ENCODE results near the gene AKR7A3.

The AKR7A3 gene
- 0 to 1.5 (median 0.40) reads per million in 17 experiments for total RNA-seq

- peak; percentile 67 to 91 (median 78) for DNase-seq
Measured at GRCh38 chr1:19288324-19289241, at the start of gene AKR7A3. Gene AKR7A3 (minus strand): TSS chr1:19288770. CDS start chr1:19288709, 61 bp downstream.

GRCh38 chr1:19338323-19338762 lies 49.8 kb upstream of the AKR7A3 start:
- no peak for DNase-seq

DNA sequence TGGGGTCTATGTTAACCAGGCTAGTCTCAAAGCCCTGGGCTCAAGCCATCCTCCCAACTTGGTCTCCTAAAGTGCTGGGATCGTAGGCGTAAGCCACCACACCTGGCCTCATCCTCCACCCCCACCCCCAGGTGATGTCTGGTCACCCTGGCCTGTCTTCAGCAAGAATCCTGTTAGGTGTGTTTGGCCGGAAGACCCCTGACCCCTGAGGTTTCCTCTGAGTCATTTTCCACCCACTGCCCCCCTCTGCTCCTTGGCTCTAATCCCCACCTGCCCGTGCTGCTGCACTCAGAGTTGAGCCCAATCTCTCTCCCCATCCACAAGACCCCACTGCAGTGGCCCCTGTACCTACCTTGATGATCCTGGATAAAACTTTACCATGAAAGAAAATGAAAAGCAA lies 48.7 kb upstream of the AKR7A3 start:
- no peak for DNase-seq

- DNase-seq = no peak
Measured at GRCh38 chr1:19336543-19336942, 48.0 kb upstream of the AKR7A3 start.

DNA sequence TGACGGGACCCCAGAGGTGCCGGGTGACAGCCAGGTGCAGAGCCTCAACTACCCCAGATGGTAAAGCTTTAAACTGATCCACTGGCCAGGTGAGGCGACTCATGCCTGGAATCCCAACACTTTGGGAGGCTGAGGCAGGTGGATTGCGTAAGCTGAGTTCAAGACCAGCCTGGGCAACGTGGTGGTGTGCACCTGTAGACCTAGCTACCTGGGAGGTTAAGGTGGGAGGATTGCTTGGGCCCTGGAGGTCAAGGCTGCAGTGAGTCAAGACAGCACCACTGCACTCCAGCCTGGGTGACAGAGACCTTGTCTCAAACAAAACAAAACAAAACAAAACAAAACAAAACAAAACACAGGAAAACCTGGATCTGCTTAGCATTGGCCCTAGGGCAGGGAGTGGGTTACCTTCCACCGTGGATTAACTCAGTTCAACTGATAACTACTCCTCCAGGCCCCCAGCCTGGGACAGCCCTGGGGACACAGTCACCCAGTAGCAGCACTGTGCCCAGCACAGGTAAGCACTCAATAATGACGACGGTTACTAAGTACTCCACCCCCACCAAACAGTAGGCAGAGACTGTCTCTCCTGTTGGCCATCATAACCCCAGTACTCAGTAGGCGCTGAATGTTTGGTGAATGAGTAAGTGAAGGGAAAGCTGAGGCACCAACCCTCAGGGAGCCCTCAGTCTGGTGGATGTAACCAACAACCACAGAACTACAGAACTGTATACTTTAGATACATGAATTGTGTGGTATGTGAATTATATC lies 45.2 kb upstream of the AKR7A3 start:
- no peak for DNase-seq

- DNase-seq = no peak
Measured at GRCh38 chr1:19332832-19333231, 44.3 kb upstream of the AKR7A3 start.

DNA sequence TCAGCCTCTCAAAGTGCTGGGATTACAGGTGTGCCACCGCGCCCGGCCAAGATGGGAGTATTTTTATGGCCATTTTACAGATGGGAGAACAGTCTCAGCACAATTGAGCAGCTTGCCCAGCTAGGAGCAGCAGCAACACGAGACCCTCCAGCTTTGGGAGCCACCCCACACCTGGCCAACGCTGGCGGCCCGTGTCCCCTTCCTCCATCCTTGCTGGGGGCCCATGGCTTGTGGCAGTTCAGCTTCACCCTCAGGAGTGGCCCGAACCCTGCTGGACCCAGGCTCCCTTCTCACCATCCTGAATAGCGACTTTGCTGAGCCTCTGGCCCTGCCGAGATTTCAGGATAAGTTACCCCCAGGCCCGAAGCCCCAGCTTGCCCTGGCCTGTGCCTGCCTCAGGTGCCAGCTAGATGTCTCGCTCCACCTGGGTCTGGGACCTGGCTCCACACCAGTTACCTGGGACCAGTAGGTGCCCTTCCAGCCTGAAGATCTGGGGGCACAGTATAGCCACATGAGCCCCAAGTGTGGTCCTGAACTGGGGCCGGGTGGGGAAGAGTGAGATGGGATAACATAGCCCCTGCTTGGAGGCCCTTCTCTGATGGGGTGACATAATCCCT lies 42.8 kb upstream of the AKR7A3 start:
- DNase-seq = no peak

DNA sequence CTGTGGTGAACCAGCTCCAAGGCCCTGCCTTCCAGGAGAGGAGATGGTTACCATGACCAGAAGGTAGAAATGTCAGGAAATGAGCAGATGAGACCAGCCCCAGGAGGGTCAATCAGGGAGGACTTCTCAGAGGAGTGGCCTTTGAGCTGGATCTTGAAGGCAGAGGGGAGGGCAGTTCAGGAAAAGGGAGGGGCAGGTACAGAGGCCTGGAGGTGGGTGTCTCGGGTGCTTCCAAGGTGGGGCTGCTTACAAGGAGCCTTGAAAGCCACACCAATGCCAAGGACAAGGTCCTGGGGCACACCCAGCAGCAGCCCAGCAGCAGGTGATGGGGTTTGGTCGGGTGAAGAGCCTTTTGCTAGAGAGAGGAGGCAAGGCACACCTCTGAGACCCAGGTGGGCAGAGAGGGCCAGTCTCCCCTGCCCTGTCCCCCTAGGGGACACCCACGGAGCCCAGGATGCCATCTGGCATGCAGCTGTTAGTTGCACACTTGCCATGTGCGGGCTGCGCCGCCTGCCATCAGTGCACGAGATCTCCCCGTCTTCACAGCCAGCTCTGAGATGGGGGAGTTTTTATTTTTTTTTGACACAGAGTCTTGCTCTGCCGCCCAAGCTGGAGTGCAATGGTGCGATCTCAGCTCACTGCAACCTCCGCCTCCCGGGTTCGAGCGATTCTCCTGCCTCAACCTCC lies 42.0 kb upstream of the AKR7A3 start:
- DNase-seq = no peak

DNA sequence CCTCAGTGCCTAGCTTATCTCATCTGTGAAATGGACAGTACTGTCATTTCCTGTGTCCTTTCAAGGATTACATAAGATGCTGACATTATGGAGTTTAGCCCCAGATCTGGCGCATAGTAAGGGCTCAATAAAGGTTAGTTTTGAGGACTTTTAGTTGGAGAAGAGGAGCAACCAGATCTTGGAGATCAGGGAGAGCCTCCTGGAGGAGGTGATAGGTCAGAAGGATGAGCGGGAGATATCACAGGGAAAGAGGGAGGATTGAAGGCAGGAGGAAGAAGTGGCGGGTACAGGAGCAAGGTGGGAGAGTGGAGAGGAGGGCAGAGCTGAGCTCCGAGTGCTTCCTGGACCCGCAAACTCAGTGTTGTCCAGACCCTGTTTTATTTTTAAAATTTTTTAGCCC lies 41.0 kb upstream of the AKR7A3 start:
- no peak for DNase-seq

DNA sequence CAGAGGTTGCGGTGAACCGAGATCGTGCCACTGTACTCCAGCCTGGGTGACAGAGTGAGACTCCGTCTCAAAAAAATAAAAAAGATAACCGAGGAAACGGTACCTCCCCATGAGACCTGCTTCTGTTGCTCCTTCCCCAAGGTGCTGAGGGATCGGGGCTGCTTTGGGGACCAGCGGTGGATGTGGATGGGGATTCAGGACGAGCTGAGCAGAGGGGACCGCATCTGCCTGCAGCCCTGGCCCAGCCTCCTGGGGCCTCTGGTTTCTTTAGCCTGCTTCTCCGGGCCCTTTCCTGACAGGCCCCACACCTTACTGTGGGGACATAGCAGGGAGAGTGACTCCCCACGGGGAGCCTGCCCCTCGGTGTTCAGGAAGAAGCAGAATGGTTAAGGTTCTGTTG lies 40.6 kb upstream of the AKR7A3 start:
- no peak for DNase-seq

GRCh38 chr1:19328486-19328885 lies 39.9 kb upstream of the AKR7A3 start:
- no peak for DNase-seq

GRCh38 chr1:19327736-19328135 lies 39.2 kb upstream of the AKR7A3 start:
- DNase-seq = no peak

DNA sequence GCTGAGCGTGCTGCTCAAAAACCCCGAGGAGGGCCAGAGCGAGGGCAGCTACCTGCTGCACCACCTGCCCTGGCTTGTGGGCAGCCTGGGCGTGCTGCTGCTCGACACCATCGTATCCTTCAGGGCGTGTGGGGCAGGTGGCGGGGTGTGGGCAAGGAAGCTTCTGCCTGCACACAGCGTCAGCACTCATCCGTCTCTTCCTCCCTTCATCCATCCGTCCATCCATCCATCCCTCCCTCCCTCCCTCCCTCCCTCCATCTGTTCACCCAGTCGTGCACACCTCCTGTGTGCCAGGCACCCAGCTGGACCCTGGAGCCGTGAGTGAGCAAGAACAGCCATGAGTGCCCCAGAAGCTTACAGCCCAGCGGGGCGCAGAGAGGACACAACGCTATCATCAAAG lies 38.7 kb upstream of the AKR7A3 start:
- no peak for DNase-seq

GRCh38 chr1:19326748-19327065 lies 38.1 kb upstream of the AKR7A3 start:
- DNase-seq = no peak

DNA sequence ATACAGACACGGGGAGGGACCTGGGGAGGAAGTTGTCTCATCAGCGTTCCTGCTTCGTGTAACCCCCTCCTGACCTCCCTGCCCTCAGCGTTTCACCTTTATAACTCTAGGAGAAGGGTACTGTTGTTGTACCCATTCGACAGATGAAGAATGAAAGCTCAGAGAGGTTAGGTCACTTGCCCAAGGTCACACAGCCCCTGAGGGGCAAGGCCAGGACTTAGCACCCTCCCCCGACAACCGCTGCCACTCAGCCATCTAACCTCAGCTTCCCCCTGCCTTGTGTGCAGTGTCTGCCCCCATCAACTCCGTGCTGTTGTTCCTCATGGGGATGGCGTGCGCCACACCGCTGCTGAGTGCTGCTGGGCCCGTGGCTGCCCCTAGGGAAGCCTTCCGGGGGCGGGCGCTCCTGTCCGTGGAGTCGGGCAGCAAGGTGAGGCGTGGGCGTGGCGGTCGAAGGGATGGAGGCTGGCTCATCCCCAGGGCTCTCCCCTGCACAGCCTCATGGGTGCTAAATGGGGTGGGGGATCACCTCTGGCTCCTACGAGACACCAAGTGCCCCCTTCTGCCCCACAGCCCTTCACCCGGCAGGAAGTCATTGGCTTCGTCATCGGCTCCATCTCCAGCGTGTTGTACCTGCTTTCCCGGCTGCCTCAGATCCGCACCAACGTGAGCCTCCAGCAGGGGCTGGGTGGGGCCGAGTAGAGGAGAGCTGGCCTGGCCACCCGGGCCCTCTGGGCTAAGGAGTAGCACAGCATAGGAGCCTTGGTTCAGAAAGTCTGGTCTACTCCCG lies 37.6 kb upstream of the AKR7A3 start:
- DNase-seq = no peak

DNA sequence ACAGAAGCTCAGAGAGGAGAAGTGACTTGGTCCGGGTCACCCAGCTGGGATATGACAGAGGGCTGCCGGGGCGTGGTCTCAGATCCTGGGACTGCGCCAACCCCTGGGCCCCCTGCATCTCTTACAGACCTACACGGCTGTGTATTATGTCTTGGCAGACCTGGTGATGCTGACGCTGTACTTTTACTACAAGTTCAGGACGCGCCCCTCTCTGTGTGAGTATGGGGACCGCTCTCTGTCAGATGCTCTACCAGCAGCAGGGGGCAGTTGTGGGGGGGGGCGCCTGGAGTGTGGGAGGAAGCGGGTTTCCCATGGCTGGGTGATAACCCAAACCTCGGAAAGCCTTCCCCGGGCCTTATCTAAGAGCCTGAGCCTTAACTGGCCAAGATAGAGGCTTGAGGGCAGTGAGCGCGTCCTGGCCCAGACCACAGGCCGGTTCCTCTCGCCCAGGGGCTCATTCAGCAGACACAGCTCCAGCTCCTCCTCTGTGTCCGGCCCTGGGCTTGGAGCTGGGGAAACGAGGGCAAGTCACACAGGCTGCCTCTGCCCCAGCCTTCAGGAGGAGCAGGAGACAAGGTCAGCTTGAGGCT lies 36.9 kb upstream of the AKR7A3 start:
- no peak for DNase-seq

DNA sequence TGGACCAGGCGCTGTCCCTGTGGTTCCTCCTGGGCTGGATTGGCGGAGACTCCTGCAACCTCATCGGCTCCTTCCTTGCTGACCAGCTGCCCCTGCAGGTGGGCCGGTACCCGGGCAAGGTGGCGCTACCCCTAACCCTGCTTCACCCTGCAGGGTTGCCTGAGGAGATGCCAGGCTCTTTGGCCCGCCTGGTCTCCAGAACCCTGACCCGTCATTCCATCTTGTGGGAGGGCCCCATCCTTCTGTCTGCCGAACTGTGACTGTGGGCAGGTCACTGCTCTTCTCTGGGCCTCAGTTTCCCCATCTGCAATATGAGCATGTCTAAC lies 36.1 kb upstream of the AKR7A3 start:
- peak in 1 of 4 experiments; percentile 1 for DNase-seq

DNA sequence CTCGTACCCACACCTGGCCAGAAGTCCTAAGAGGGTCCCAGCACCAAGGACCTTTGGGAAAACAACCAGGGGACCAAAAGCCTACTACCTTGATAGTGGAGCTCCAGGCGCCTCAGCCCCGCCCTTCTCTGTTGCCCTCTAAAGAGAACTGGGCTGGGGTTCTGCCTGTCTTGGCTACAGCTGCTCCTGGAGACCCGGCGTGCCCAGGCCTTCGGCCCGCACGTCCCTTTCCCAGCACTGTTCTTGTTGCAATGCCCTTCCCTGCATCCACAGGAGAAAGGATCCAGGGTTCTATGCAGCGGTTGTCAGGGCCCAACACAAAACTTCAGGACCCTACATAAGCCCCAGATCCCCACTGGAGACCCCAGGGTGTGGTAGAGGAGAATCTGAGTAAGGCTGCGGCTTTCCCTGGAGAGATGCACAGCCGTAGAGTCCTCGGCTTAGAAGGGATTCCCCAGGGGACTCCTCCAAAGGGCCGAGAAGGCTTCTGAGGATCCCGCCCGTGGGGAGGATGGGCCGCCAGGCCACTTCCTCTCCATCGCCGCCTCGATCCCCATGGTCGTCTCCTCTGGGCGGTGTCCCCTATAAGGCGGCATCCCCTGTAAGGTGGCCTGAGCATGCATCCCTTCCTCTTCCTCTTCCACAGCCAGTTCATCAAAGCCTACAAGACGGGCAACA lies 35.6 kb upstream of the AKR7A3 start:
- peak in 1 of 4 experiments; percentile 1 for DNase-seq

DNA sequence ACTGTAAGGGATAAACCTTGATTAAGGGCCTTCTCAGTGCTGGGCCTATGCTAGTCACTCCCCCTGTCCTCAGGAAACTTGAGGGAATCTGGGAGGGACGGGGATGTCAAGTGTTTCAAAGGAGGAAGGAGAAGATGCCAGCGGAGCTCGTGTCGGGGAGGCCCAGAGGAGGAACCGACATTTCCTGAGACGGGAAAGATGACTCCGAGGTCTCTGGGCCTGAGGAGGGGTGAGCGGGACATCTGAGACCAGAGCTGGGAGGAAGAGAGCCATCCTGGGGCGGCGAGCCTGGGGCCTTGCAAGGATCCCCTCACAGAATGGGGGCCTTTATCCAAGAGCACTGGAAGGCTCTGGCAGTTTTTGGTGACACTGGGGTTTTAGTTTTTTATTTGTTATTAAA lies 33.9 kb upstream of the AKR7A3 start:
- peak in 3 of 4 experiments; percentile 58 to 61 (median 58) for DNase-seq

DNA sequence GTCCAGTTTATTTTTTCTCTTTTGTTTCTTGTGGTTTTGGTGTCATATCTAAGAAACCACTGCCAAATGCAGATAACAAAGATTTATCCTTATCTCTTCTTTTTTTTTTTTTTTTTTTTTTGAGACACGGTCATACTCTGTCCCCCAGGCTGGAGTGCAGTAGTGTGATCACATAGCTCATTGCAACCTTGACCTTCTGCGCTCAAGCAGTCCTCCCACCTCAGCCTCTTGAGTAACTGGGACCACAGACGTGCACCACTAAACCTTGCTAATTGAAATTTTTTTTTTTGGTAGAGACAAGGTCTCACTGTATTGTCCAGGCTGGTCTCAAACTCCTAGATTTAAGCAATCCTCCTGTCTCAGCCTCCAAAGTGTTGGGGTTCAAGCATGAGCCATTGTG lies 32.5 kb upstream of the AKR7A3 start:
- no peak for DNase-seq

DNA sequence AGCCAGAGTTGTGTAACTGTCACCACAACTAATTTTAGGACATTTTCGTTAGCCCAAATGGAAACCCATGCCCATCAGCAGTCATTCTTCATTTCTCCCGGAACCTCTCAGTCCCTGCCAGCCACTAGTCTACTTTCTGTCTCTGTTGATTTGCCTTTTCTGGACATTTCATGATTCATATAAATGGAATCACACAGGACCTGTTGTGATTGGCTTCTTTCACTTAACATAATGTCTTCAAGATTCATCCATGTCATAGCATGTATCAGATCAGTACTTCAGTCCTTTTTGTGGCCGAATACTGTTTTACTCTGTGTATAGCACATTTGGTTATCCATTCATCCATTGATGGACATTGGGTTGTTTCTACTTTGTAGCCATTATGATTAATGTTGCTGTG lies 30.6 kb upstream of the AKR7A3 start:
- no peak for DNase-seq
